ENCODE data around the gene CLEC1A.

Gene CLEC1A

DNA sequence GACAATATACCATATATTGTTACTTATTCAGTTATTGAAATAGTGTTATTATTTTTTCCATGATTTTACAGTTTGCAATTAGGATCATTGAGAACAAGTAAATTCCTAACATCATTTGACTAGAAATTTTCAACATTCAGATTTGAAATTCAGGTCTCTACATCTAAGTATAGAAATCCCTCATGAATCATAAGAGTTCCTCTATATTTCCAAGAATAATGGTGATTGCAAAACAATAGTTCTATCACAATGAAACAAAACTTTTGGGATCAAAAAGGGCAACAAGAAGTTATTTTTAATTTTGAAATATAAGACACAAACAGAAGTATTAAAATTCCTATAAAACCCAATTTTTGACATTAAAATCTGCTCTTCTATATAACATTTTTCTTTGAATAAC is 10.8 kb downstream of the CLEC1A start:
- Histone ChIP-seq H3K4me3 (ENCODE audit: low read depth in 1 of 2, low read length in 2 of 2) (no peak overlapping the region), H3K9ac (ENCODE audit: low read depth, low read length) (no peak overlapping the region), H2AFZ (ENCODE audit: low read depth, low read length) (no peak overlapping the region), H3K27ac (ENCODE audit: low read length) (no peak overlapping the region), H3K79me2 (ENCODE audit: insufficient read depth, low read length) (no peaks in the 10 kb centered on the region), H3K4me2 (ENCODE audit: insufficient read depth, low read length) (no peak overlapping the region), H4K20me1 (ENCODE audit: insufficient read depth, low read length) (no peaks in the 10 kb centered on the region), H3K4me1 (ENCODE audit: insufficient read depth, low read length) (no peaks in the 10 kb centered on the region), H3K27me3 (ENCODE audit: insufficient read depth, low read length, poor library complexity) (peaks cover 9% of the 10 kb centered on the region), H3K36me3 (ENCODE audit: insufficient read depth, low read length) (no peaks in the 10 kb centered on the region), H3K9me3 (ENCODE audit: insufficient read depth, low read length, severe bottlenecking) (peaks cover under 1% of the 10 kb centered on the region)
- TF ChIP-seq, protein P1, sequence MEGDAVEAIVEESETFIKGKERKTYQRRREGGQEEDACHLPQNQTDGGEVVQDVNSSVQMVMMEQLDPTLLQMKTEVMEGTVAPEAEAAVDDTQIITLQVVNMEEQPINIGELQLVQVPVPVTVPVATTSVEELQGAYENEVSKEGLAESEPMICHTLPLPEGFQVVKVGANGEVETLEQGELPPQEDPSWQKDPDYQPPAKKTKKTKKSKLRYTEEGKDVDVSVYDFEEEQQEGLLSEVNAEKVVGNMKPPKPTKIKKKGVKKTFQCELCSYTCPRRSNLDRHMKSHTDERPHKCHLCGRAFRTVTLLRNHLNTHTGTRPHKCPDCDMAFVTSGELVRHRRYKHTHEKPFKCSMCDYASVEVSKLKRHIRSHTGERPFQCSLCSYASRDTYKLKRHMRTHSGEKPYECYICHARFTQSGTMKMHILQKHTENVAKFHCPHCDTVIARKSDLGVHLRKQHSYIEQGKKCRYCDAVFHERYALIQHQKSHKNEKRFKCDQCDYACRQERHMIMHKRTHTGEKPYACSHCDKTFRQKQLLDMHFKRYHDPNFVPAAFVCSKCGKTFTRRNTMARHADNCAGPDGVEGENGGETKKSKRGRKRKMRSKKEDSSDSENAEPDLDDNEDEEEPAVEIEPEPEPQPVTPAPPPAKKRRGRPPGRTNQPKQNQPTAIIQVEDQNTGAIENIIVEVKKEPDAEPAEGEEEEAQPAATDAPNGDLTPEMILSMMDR (IDR thresholded peaks at IDR 0.05; ENCODE audit: borderline replicate concordance, extremely low read depth, low read length, poor library complexity, severe bottlenecking): no peak
- no peak for TF ChIP-seq EZH2 (IDR thresholded peaks at IDR 0.05; ENCODE audit: borderline replicate concordance, low read depth, low read length, severe bottlenecking)
- DNase-seq: no peak
- no peak for ATAC-seq (ENCODE audit: insufficient read depth, low read depth)

DNA sequence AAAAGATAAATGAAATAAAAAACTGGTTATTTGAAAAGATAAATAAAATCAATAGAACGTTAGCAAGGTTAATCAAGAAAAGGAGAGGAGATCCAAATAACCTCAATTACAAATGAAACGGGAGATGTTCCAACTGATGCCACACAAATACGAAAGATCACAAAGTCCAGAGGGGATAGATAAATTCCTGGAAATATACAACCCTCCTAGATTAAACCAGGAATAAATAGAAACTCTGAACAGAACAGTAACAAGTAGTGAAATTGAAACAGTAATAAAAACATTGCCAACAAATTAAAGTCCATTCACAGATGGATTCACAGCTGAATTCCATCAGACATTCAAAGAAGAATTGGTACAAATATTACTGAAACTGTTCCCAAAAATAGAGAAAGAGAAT is 12.4 kb downstream of the CLEC1A start:
- Histone ChIP-seq H3K9ac (ENCODE audit: low read depth, low read length) (no peak overlapping the region), H3K36me3 (ENCODE audit: insufficient read depth, low read length) (no peaks in the 10 kb centered on the region), H3K27me3 (ENCODE audit: insufficient read depth, low read length, poor library complexity) (peaks cover 9% of the 10 kb centered on the region), H3K4me1 (ENCODE audit: insufficient read depth, low read length) (no peaks in the 10 kb centered on the region), H2AFZ (ENCODE audit: low read depth, low read length) (no peak overlapping the region), H3K79me2 (ENCODE audit: insufficient read depth, low read length) (no peaks in the 10 kb centered on the region), H3K27ac (ENCODE audit: low read length) (no peak overlapping the region), H3K9me3 (ENCODE audit: insufficient read depth, low read length, severe bottlenecking) (peaks cover 3% of the 10 kb centered on the region), H3K4me2 (ENCODE audit: insufficient read depth, low read length) (no peak overlapping the region), H3K4me3 (ENCODE audit: low read depth in 1 of 2, low read length in 2 of 2) (no peak overlapping the region), H4K20me1 (ENCODE audit: insufficient read depth, low read length) (no peaks in the 10 kb centered on the region)
- ATAC-seq (ENCODE audit: insufficient read depth, low read depth) (no peak), DNase-seq (no peak)
- TF ChIP-seq EZH2 (IDR thresholded peaks at IDR 0.05; ENCODE audit: borderline replicate concordance, low read depth, low read length, severe bottlenecking): no peak
- TF ChIP-seq, protein P1 (IDR thresholded peaks at IDR 0.05; ENCODE audit: borderline replicate concordance, extremely low read depth, low read length, poor library complexity, severe bottlenecking): no peak

DNA sequence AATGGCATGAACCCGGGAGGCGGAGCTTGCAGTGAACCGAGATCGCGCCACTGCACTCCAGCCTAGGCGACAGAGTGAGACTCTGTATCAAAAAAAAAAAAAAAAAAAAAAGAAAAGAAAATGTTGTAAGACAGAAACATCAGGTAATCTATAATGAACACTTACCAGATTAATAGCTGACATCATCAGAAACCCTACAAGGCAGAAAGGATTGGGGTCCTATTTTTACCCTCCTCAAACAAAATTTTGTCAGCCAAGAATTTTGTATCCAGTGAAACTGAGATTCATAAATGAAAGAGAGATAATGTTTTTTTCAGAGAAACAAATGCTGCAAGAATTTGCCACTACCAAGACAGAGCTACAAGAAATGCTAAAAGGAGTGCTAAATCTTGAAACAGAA is 14.1 kb downstream of the CLEC1A start:
- H3K4me2 ChIP-seq (ENCODE audit: insufficient read depth, low read length): no peak overlapping the region

More for the DNA sequence above, 14.1 kb downstream of the CLEC1A start:
- Histone ChIP-seq H3K4me3 (ENCODE audit: low read depth in 1 of 2, low read length in 2 of 2) (no peak overlapping the region), H3K27me3 (ENCODE audit: insufficient read depth, low read length, poor library complexity) (peaks cover 4% of the 10 kb centered on the region), H3K36me3 (ENCODE audit: insufficient read depth, low read length) (no peaks in the 10 kb centered on the region), H3K9me3 (ENCODE audit: insufficient read depth, low read length, severe bottlenecking) (peaks cover 3% of the 10 kb centered on the region), H4K20me1 (ENCODE audit: insufficient read depth, low read length) (no peaks in the 10 kb centered on the region), H3K9ac (ENCODE audit: low read depth, low read length) (no peak overlapping the region), H3K4me1 (ENCODE audit: insufficient read depth, low read length) (no peaks in the 10 kb centered on the region), H3K79me2 (ENCODE audit: insufficient read depth, low read length) (no peaks in the 10 kb centered on the region), H2AFZ (ENCODE audit: low read depth, low read length) (no peak overlapping the region), H3K27ac (ENCODE audit: low read length) (no peak overlapping the region)
- no peak for DNase-seq
- no peak for ATAC-seq (ENCODE audit: insufficient read depth, low read depth)
- TF ChIP-seq EZH2 (IDR thresholded peaks at IDR 0.05; ENCODE audit: borderline replicate concordance, low read depth, low read length, severe bottlenecking): no peak
- TF ChIP-seq, protein P1 (IDR thresholded peaks at IDR 0.05; ENCODE audit: borderline replicate concordance, extremely low read depth, low read length, poor library complexity, severe bottlenecking): no peak

Data from DND-41 (cell line).